ENCODE results near the gene RBPJL.

The RBPJL gene

DNA sequence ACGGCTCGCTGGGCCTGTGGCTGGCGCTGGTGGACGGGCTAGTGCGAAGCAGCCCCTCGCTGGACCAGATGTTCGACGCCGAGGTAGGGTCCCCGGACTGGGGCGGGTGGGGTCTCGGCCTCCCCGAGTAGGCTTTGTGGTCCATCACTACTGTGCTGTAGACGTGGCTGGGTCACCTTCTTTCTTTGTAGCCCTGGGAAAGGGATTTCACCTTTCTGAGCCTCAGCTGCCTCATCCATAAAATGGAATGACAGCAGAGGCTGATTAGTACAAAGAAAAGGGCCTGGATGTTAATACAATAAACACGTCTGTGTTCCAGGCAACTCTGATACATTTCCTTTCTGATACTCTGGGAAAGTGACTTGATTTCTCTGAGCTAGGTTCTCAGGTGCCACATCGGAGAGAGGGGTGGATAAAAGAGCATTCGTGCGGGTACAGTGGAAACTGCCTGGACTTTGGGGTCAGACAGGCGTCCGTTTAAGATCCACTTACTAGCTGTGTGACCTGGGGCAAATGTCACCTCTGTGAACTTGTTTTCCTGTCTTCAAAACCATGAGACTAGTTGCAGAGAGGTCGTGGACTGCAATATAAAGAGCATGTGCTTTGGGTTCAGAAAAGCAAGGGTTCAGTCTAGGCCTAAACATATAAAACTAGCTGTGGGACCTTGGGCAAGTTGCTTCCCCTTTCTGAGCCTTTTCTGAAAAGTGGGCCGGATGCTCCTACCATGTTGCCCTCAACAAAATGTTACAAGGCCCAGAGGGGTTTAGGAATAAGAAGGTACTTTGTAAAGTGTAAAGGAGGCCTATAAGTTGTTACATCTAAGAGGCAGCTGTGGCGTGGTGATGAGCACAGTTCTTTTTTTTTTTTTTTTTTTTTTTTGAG is 57.2 kb downstream of the RBPJL start:
- no peak for DNase-seq

DNA sequence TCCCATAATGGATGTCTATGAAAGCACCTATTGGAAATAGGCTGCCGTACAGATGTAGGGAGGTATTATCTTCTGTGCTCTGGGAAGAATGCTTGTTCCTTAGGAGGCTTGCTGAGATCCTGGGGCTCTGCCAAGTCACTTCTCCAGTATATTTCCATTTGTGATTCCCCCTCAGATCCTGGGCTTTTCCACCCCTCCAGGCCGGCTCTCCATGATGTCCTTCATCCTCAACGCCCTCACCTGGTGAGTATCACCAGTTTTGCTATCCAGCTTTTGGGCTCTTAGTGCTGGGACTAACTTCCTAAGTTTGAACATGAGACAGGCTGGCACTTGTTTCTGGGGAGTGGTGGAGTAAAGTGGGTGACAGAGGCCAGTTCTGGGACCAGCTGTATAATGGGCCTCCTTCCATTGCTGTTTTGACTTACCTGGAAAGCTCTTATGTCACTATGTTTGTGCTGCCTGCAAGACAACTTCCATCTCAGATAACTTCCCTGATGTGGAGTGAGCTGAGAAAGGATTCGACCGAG is 58.9 kb downstream of the RBPJL start:
- DNase-seq: no peak

DNA sequence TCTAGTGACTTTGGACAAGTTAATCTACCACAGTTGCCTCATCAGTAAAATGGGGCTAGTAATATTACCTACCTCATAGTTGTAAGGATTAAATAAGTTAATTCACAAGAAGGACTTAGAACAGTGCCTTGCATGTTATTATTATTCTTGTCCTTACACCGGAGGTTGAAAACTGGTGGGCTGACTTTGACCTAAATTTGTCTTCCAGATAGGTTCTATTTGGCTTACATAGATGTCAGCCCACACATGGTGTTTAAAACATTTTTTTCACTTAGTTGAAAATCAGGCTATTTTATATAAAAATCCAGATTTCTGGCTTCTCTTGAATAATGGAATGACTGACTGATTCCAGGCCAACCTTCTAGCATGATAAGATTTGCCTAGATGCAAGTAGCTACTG is 59.6 kb downstream of the RBPJL start:
- DNase-seq: no peak

DNA sequence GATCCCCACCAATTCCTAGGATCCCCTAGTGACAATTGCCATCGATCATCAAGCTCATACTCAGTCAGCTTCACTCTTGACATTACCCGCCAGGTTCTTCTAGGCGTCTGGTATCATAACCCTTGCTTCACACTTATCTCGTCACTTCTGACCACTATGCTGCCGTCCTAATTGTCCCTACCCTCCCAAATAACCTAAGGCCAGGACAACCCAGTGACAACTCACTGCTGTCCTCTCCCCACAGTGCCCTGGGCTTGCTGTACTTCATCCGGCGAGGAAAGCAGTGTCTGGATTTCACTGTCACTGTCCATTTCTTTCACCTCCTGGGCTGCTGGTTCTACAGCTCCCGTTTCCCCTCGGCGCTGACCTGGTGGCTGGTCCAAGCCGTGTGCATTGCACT is 60.0 kb downstream of the RBPJL start:
- DNase-seq: no peak

DNA sequence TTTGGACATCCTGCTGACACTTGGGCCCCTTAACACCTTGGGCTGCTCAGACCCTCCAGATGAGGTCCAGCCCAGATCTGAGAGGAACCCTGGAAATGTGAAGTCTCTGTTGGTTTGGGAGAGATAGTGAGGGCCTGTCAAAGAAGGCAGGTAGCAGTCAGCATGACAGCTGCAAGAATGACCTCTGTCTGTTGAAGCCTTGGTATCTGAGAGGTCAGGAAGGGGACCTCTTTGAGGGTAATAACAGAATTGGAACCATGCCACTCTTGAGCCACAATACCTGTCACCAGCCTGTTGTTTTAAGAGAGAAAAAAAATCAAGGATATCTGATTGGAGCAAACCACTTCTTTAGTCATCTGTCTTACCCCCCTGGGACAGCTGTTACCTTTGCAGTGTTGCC is 60.5 kb downstream of the RBPJL start:
- no peak for DNase-seq

Measured in DMS79 treated with DMSO at 0.1 percent for 48 hours (cell line).